ENCODE results near the gene HSF2. TPM values are rescaled to one million over a fixed set of nuclear protein-coding genes. Genes with fewer than 3 reads are reported as not detected.

HSF2 gene
- total RNA-seq, 4 donors from 2014 or later: 44.2 to 92.1 (median 68.3) TPM

DNA sequence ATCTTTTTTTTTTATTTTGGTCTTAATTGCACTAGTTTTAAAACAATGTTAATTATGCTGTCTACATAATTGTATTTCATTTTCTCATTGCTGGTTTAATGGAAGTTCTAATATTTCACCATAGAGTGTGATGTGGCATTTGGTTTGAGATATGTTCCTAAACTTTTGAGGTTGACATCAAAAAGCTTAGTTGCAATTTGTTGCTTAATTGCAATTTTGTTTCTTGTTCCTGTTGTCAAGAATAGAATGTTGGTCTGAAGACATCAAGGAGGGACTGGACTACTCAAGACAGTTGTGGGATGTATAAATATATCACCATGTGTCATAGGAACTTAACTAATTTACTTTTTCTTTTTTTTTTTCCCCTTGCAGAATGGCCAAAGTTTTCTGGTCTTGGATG lies 12.5 kb downstream of the HSF2 start:
- peak overlapping the region; percentile 76 to 100 (median 88) for H3K27ac ChIP-seq
- in situ Hi-C loops (cut with MboI; ENCODE audit: low sequenced_read_pairs in 4 of 4): no loop called here
- H3K4me3 ChIP-seq: no peak overlapping the region
- ATAC-seq (peak in 1 of 2 donors; percentile 35), DNase-seq (no peak)
- H3K9me3 ChIP-seq: no peaks in the 10 kb centered on the region
- H3K36me3 ChIP-seq: no peaks in the 10 kb centered on the region
- TF ChIP-seq, protein P1, sequence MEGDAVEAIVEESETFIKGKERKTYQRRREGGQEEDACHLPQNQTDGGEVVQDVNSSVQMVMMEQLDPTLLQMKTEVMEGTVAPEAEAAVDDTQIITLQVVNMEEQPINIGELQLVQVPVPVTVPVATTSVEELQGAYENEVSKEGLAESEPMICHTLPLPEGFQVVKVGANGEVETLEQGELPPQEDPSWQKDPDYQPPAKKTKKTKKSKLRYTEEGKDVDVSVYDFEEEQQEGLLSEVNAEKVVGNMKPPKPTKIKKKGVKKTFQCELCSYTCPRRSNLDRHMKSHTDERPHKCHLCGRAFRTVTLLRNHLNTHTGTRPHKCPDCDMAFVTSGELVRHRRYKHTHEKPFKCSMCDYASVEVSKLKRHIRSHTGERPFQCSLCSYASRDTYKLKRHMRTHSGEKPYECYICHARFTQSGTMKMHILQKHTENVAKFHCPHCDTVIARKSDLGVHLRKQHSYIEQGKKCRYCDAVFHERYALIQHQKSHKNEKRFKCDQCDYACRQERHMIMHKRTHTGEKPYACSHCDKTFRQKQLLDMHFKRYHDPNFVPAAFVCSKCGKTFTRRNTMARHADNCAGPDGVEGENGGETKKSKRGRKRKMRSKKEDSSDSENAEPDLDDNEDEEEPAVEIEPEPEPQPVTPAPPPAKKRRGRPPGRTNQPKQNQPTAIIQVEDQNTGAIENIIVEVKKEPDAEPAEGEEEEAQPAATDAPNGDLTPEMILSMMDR (IDR thresholded peaks at IDR 0.05 in 4 of 5, conservative IDR thresholded peaks at IDR 0.05 in 1 of 5): no peak
- TF ChIP-seq POLR2A (IDR thresholded peaks at IDR 0.05): no peak
- intact Hi-C loops (cut with DNase I; ENCODE audit: low total_unique reads): no loop called here
- peaks cover 49 to 85% of the 10 kb centered on the region in 2 donors for H3K4me1 ChIP-seq
- no peaks in the 10 kb centered on the region for H3K27me3 ChIP-seq

DNA sequence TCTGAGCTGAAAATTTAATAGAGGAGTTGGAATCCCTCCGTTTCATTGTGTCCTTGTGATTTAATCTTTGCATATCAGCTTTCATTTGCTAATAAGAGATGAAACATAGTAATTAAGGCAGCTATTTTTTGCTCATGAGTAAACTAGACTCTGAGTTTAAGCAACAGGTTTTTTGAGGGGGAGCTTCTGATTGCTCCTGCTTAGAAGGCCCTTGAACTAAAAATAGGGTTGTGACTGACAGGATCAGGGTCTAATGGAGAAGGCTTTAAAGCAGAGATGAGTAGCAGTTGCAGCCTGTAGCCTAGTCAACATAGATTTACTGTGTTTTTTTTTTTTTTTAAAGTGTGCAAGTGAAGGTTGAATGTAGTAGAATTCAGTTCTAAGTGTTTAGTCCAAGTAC lies 17.4 kb downstream of the HSF2 start:
- H3K27ac ChIP-seq: peak overlapping the region; percentile 76 to 100 (median 88)
- peaks cover 23 to 54% of the 10 kb centered on the region in 2 donors for H3K4me1 ChIP-seq
- no peak for TF ChIP-seq POLR2A (IDR thresholded peaks at IDR 0.05)
- TF ChIP-seq, protein P1 (IDR thresholded peaks at IDR 0.05 in 4 of 5, conservative IDR thresholded peaks at IDR 0.05 in 1 of 5): no peak
- peaks cover 0 to 13% of the 10 kb centered on the region in 2 donors for H3K36me3 ChIP-seq
- ATAC-seq (peak; percentile 95 to 98), DNase-seq (peak; percentile 25 to 34)
- no peaks in the 10 kb centered on the region for H3K9me3 ChIP-seq
- intact Hi-C loops (cut with DNase I; ENCODE audit: low total_unique reads): loop anchor here (2.0 to 5.0 kb wide), 2 partner anchors 16 to 55 kb away; partner anchors contain the start of gene SERINC1
- H3K27me3 ChIP-seq: no peaks in the 10 kb centered on the region
- H3K4me3 ChIP-seq: peak overlapping the region in 1 of 4 donors; percentile 1
- in situ Hi-C loops (cut with MboI; ENCODE audit: low sequenced_read_pairs in 4 of 4): no loop called here

DNA sequence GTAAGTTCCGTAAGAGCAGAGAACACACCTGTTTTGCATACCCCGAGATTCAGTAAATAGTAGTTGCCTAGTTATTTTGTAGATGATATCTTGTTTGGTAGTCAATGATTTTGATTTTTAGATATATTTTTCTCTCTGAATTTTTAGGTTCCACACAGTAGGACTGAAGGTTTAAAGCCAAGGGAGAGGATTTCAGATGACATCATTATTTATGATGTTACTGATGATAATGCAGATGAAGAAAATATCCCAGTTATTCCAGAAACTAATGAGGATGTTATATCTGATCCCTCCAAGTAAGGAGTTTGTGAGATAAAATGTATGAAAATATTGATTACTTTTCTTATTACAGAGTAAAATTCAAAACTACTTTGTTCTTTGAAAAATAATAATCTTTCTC lies 22.6 kb downstream of the HSF2 start:
- DNase-seq (no peak), ATAC-seq (no peak)
- H3K27me3 ChIP-seq: no peaks in the 10 kb centered on the region
- no peak overlapping the region for H3K27ac ChIP-seq
- in situ Hi-C loops (cut with MboI; ENCODE audit: low sequenced_read_pairs in 4 of 4) (no loop called here), intact Hi-C loops (cut with DNase I; ENCODE audit: low total_unique reads) (no loop called here)
- no peak overlapping the region for H3K4me3 ChIP-seq
- H3K9me3 ChIP-seq: no peaks in the 10 kb centered on the region
- H3K36me3 ChIP-seq: peaks cover 3 to 63% of the 10 kb centered on the region in 2 donors
- H3K4me1 ChIP-seq: peaks cover 9 to 13% of the 10 kb centered on the region in 2 donors
- TF ChIP-seq POLR2A (IDR thresholded peaks at IDR 0.05): no peak
- TF ChIP-seq, protein P1 (IDR thresholded peaks at IDR 0.05 in 4 of 5, conservative IDR thresholded peaks at IDR 0.05 in 1 of 5): no peak

DNA sequence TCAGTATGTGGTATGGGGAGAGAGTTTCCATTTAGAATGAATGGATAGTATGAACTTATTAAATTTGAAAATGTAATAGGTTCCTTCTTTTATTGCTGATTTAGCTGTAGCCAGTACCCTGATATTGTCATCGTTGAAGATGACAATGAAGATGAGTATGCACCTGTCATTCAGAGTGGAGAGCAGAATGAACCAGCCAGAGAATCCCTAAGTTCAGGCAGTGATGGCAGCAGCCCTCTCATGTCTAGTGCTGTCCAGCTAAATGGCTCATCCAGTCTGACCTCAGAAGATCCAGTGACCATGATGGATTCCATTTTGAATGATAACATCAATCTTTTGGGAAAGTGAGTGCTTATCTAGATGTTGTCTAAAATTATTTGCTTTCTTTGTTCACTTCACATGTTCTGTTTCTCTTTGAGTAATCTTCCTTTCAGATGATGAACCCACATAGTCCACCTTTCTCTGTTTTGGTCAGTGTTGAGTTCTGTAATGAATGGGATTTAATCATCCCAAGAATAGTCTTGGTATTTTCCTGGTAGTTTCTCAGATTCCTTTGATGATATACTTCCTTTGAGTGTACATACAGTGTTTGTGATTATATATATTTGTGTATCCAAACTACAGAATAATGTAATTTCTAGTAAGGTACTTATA lies 23.3 kb downstream of the HSF2 start:
- H3K4me1 ChIP-seq: peaks cover 2 to 6% of the 10 kb centered on the region in 2 donors
- H3K27me3 ChIP-seq: no peaks in the 10 kb centered on the region
- in situ Hi-C loops (cut with MboI; ENCODE audit: low sequenced_read_pairs in 4 of 4): no loop called here
- H3K9me3 ChIP-seq: no peaks in the 10 kb centered on the region
- no peak overlapping the region for H3K27ac ChIP-seq
- DNase-seq (no peak), ATAC-seq (no peak)
- H3K4me3 ChIP-seq: no peak overlapping the region
- peaks cover 3 to 70% of the 10 kb centered on the region in 2 donors for H3K36me3 ChIP-seq
- no peak for TF ChIP-seq POLR2A (IDR thresholded peaks at IDR 0.05)
- TF ChIP-seq, protein P1 (IDR thresholded peaks at IDR 0.05 in 4 of 5, conservative IDR thresholded peaks at IDR 0.05 in 1 of 5): no peak
- intact Hi-C loops (cut with DNase I; ENCODE audit: low total_unique reads): no loop called here
